Ovary (tissue), 3 donors: Measurements from ENCODE around the gene MYL5.

Source experiments
- CTCF ChIP-seq, 3 donors: fragments of 450-650 bp in 2 of 3; fragments of 200-600 bp in 1 of 3; IDR thresholded peaks; one replicate each; pipeline versions ENCODE4 v1.5.1 to v1.8.0; 2016 to 2022; ENCODE audit warnings: antibody characterized with exemption in 3 of 3, mild to moderate bottlenecking in 1 of 3
- EP300 ChIP-seq: sonication (generic); formaldehyde crosslinking; IDR thresholded peaks from one replicate; pipeline ENCODE4 v1.6.1; 2017; ENCODE audit warnings: antibody characterized with exemption
- POLR2A ChIP-seq: fragments of 450-650 bp; IDR thresholded peaks from one replicate; pipeline ENCODE4 v1.6.1; 2017; ENCODE audit warnings: antibody characterized with exemption, mild to moderate bottlenecking, moderate library complexity
- donor health status: DM: no; HTN: no; CAD: no.

- no peak for TF ChIP-seq CTCF (IDR thresholded peaks at IDR 0.05)
- no peak for TF ChIP-seq POLR2A
- no peak for TF ChIP-seq EP300
These were observed 43.7 kb upstream of the MYL5 start for GRCh38 chr4:630656-631055.
